Liver (tissue), 9 donors: ENCODE measurements around the gene NTNG1. TPM values are rescaled to one million over a fixed set of nuclear protein-coding genes. Genes with fewer than 3 reads are reported as not detected.

Experiments
- DNase-seq: peaks from one replicate; pipeline ENCODE4 v3.0.0-alpha.2; 2017; ENCODE audit warnings: low spot score
- H3K27ac ChIP-seq, 2 donors: one replicate each; pipeline ENCODE4 v1.7.0; 2013; ENCODE audit warnings: inconsistent platforms in 2 of 2, low read length in 2 of 2, control low read depth in 1 of 2, low read depth in 1 of 2, mild to moderate bottlenecking in 1 of 2
- H3K27me3 ChIP-seq, 4 donors: one replicate each; pipeline versions ENCODE4 v1.6.1 to v1.7.0; 2013; ENCODE audit warnings: low read length in 3 of 4, inconsistent platforms in 1 of 4, mild to moderate bottlenecking in 1 of 4, moderate library complexity in 1 of 4; ENCODE audit not compliant: control insufficient read depth in 4 of 4, insufficient read depth in 4 of 4
- H3K36me3 ChIP-seq, 4 donors: one replicate each; pipeline versions ENCODE4 v1.6.1 to v1.7.0; 2013; ENCODE audit warnings: low read length in 3 of 4, mild to moderate bottlenecking in 3 of 4, low read depth in 1 of 4, moderate library complexity in 1 of 4; ENCODE audit not compliant: control insufficient read depth in 4 of 4, insufficient read depth in 3 of 4
- H3K4me1 ChIP-seq, 4 donors: one replicate each; pipeline versions ENCODE4 v1.6.1 to v1.7.0; 2013; ENCODE audit warnings: low read length in 3 of 4, mild to moderate bottlenecking in 3 of 4, moderate library complexity in 1 of 4; ENCODE audit not compliant: control insufficient read depth in 4 of 4, insufficient read depth in 4 of 4
- H3K4me3 ChIP-seq, 3 donors: one replicate each; pipeline versions ENCODE4 v1.6.1 to v1.7.0; 2013; ENCODE audit warnings: low read length in 3 of 3, control low read depth in 1 of 3, low read depth in 1 of 3, mild to moderate bottlenecking in 1 of 3
- H3K9ac ChIP-seq, 2 donors: one replicate each; pipeline ENCODE4 v1.7.0; 2013; ENCODE audit warnings: low read length in 2 of 2, mild to moderate bottlenecking in 2 of 2, moderate library complexity in 2 of 2, control low read depth in 1 of 2, low read depth in 1 of 2
- H3K9me3 ChIP-seq, 4 donors: one replicate each; pipeline versions ENCODE4 v1.6.1 to v1.7.0; 2013; ENCODE audit warnings: low read length in 3 of 4; ENCODE audit not compliant: control insufficient read depth in 4 of 4
- ATF3 ChIP-seq: IDR thresholded peaks from 2 replicates; pipeline ENCODE4 v1.6.1; 2016; ENCODE audit warnings: antibody characterized with exemption
- EGR1 ChIP-seq, 2 donors: IDR thresholded peaks; 2 replicates each; pipeline ENCODE4 v1.6.1; 2016 to 2018; ENCODE audit warnings: antibody characterized with exemption in 2 of 2, low read depth in 2 of 2
- FOXA1 ChIP-seq: IDR thresholded peaks from 2 replicates; pipeline ENCODE4 v1.6.1; 2016; ENCODE audit warnings: antibody characterized with exemption
- FOXA2 ChIP-seq: IDR thresholded peaks from 2 replicates; pipeline ENCODE4 v1.6.1; 2016; ENCODE audit warnings: antibody characterized with exemption
- GABPA ChIP-seq, 2 donors: IDR thresholded peaks in 1 of 2; conservative IDR thresholded peaks in 1 of 2; 2 replicates each; pipeline ENCODE4 v1.6.1; 2016; ENCODE audit warnings: antibody characterized with exemption in 2 of 2, mild to moderate bottlenecking in 1 of 2, moderate library complexity in 1 of 2
- HNF4A ChIP-seq, 2 donors: conservative IDR thresholded peaks; 2 replicates each; pipeline ENCODE4 v1.6.1; 2016; ENCODE audit warnings: antibody characterized with exemption in 2 of 2, mild to moderate bottlenecking in 2 of 2
- HNF4G ChIP-seq: IDR thresholded peaks from 2 replicates; pipeline ENCODE4 v1.6.1; 2016; ENCODE audit warnings: antibody characterized with exemption
- JUND ChIP-seq, 2 donors: IDR thresholded peaks; 2 replicates each; pipeline ENCODE4 v1.6.1; 2016; ENCODE audit warnings: antibody characterized with exemption in 2 of 2
- MAX ChIP-seq: IDR thresholded peaks from 2 replicates; pipeline ENCODE4 v1.6.1; 2016; ENCODE audit warnings: antibody characterized with exemption
- NR2F2 ChIP-seq: IDR thresholded peaks from 2 replicates; pipeline ENCODE4 v1.6.1; 2016; ENCODE audit warnings: antibody characterized with exemption
- RAD21 ChIP-seq, 2 donors: IDR thresholded peaks; 2 replicates each; pipeline ENCODE4 v1.6.1; 2016; ENCODE audit warnings: antibody characterized with exemption in 2 of 2, mild to moderate bottlenecking in 2 of 2
- REST ChIP-seq: IDR thresholded peaks from 2 replicates; pipeline ENCODE4 v1.6.1; 2016; ENCODE audit warnings: antibody characterized with exemption, mild to moderate bottlenecking
- RXRA ChIP-seq, 2 donors: IDR thresholded peaks; 2 replicates each; pipeline ENCODE4 v1.6.1; 2017 to 2018; ENCODE audit warnings: antibody characterized with exemption in 2 of 2, mild to moderate bottlenecking in 1 of 2
- SP1 ChIP-seq: IDR thresholded peaks from 2 replicates; pipeline ENCODE4 v1.6.1; 2018; ENCODE audit warnings: antibody characterized with exemption, mild to moderate bottlenecking
- TAF1 ChIP-seq: conservative IDR thresholded peaks from 2 replicates; pipeline ENCODE4 v1.6.1; 2016; ENCODE audit warnings: antibody characterized with exemption, mild to moderate bottlenecking
- YY1 ChIP-seq: IDR thresholded peaks from 2 replicates; pipeline ENCODE4 v1.6.1; 2016; ENCODE audit warnings: antibody characterized with exemption, mild to moderate bottlenecking
- ZBTB33 ChIP-seq: IDR thresholded peaks from 2 replicates; pipeline ENCODE4 v1.6.1; 2016; ENCODE audit warnings: antibody characterized with exemption
- WGBS: extraction: QIAGEN DNeasy Blood & Tissue Kit; methylation state at CpG from one replicate; pipeline ENCODE4 v1.1.7; 2013; 5-methylcytosine and 5-hydroxymethylcytosine counted together
- polyA plus RNA-seq, 2 donors: library from polyadenylated mRNA; stranded (reverse) in 1 of 2; unstranded in 1 of 2; fragments of 200-250 nt in 1 of 2; fragments of >200 nt in 1 of 2; fragmentation: Nextera tagmentation in 1 of 2; extraction: Ambion mirVana in 1 of 2; gene quantifications; one replicate each; pipeline versions ENCODE4 v1.2.1 to v1.2.3, GENCODE V29; 2013 to 2015
- total RNA-seq, 2 donors: library from RNA; depleted of rRNA; stranded (reverse); fragments of >200 nt; gene quantifications; one replicate each; pipeline ENCODE4 v1.2.3, GENCODE V29; 2014
- TF ChIP-seq, protein P1 (sequence below): fragments of 150-350 bp; IDR thresholded peaks from 2 replicates; pipeline ENCODE4 v1.5.1; 2017; ENCODE audit warnings: improper control_type of control experiment, low read depth, low read length; ENCODE audit not compliant: missing input control
- donor health status: healthy.
- donor health status: healthy.
- donor health status: healthy.
- donor health status: healthy.
- donor health status: healthy.

The NTNG1 gene
- total and polyA plus RNA-seq, 4 donors: under 0.01 TPM; not detected in 2

DNA sequence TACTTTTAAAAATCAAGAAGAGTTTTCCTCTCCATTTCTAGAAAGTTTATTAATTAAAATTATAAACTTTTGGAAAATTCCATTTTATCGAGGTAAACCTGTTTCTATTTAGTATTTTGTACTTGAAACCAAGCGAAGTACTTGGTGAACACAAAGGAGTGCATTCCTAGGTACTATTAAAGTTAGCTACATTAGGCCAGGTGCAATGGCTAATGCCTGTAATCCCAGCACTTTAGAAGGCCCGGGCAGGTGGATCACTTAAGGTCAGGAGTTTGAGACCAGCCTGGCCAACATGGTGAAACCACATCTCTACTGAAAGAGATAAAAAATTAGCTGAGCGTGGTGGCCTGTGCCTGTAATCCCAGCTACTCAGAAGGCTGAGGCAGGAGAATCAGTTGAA is 292.2 kb downstream of the NTNG1 start:
- DNase-seq: no peak
- Histone ChIP-seq H3K4me1 (peaks cover 0 to 4% (median 2%) of the 10 kb centered on the region in 4 donors), H3K9ac (no peak overlapping the region), H3K27ac (no peak overlapping the region), H3K4me3 (no peak overlapping the region), H3K36me3 (no peaks in the 10 kb centered on the region), H3K9me3 (no peaks in the 10 kb centered on the region), H3K27me3 (no peaks in the 10 kb centered on the region)
- 95% methylated on average over 4 of the region's 4 CpGs for WGBS
- TF ChIP-seq, protein P1, sequence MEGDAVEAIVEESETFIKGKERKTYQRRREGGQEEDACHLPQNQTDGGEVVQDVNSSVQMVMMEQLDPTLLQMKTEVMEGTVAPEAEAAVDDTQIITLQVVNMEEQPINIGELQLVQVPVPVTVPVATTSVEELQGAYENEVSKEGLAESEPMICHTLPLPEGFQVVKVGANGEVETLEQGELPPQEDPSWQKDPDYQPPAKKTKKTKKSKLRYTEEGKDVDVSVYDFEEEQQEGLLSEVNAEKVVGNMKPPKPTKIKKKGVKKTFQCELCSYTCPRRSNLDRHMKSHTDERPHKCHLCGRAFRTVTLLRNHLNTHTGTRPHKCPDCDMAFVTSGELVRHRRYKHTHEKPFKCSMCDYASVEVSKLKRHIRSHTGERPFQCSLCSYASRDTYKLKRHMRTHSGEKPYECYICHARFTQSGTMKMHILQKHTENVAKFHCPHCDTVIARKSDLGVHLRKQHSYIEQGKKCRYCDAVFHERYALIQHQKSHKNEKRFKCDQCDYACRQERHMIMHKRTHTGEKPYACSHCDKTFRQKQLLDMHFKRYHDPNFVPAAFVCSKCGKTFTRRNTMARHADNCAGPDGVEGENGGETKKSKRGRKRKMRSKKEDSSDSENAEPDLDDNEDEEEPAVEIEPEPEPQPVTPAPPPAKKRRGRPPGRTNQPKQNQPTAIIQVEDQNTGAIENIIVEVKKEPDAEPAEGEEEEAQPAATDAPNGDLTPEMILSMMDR: no peak
- no peak for TF ChIP-seq NR2F2
- TF ChIP-seq HNF4A (conservative IDR thresholded peaks at IDR 0.05): no peak
- TF ChIP-seq ATF3: no peak
- TF ChIP-seq ZBTB33: no peak
- TF ChIP-seq MAX: no peak
- TF ChIP-seq FOXA1: no peak
- TF ChIP-seq TAF1: no peak
- TF ChIP-seq REST: no peak
- no peak for TF ChIP-seq RXRA (IDR thresholded peaks at IDR 0.05)
- no peak for TF ChIP-seq GABPA (IDR thresholded peaks at IDR 0.05 in 1 of 2, conservative IDR thresholded peaks at IDR 0.05 in 1 of 2)
- no peak for TF ChIP-seq JUND (IDR thresholded peaks at IDR 0.05)
- no peak for TF ChIP-seq FOXA2

- H3K36me3 ChIP-seq: no peaks in the 10 kb centered on the region
- H3K4me3 ChIP-seq: no peak overlapping the region
- 45% methylated on average over 4 of the region's 4 CpGs for WGBS
- no peak overlapping the region for H3K9ac ChIP-seq
- H3K9me3 ChIP-seq: no peaks in the 10 kb centered on the region
- no peaks in the 10 kb centered on the region for H3K27me3 ChIP-seq
- H3K27ac ChIP-seq: no peak overlapping the region
- no peak for DNase-seq
- peaks cover 0 to 4% (median 2%) of the 10 kb centered on the region in 4 donors for H3K4me1 ChIP-seq
- TF ChIP-seq MAX (no peak), ZBTB33 (no peak), TAF1 (no peak), SP1 (no peak), HNF4G (no peak), FOXA2 (no peak), RAD21 (IDR thresholded peaks at IDR 0.05) (no peak), JUND (IDR thresholded peaks at IDR 0.05) (no peak), NR2F2 (no peak), HNF4A (conservative IDR thresholded peaks at IDR 0.05) (no peak), EGR1 (IDR thresholded peaks at IDR 0.05; ENCODE audit: low read depth in 2 of 2) (no peak), FOXA1 (no peak), GABPA (IDR thresholded peaks at IDR 0.05 in 1 of 2, conservative IDR thresholded peaks at IDR 0.05 in 1 of 2) (no peak), RXRA (IDR thresholded peaks at IDR 0.05) (no peak), YY1 (no peak)
- TF ChIP-seq, protein P1: no peak
Measured at GRCh38 chr1:107433635-107434360, 293.0 kb downstream of the NTNG1 start.
